ENCODE data around the gene GALM.
A peak's percentile ranks its signal among the peaks of the same experiment; 100 is the strongest.

The GALM gene

DNA sequence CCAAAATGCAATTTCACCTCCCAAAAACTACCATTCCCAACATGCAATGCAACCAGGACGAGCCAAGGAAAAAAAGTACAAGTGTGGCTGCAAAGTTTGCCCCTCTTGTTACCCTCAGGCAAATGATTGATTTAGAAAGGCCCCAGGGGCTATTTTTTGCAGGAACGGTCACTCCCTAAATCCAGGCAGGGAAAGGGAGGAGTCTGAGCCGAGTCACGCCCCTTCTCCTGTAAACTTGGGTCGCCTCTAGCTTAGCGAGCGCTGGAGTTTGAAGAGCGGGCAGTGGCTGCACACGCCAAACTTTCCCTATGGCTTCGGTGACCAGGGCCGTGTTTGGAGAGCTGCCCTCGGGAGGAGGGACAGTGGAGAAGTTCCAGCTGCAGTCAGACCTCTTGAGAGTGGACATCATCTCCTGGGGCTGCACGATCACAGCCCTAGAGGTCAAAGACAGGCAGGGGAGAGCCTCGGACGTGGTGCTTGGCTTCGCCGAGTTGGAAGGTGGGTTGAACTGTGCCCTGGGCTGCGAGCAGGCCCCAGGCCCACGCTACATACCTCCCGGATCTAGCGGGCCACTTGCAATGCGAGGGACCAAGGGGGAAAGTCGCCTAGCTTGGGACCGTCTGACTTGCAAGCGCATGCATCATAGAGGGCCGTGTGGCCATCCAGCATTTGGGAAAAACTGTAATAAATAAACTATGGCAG is at the start of gene GALM:
Gene GALM, plus strand, starts transcription at position 261 of the 702 bp plus-strand sequence. Its CDS starts 48 bp downstream, at position 309.
- TF ChIP-seq, protein P1, sequence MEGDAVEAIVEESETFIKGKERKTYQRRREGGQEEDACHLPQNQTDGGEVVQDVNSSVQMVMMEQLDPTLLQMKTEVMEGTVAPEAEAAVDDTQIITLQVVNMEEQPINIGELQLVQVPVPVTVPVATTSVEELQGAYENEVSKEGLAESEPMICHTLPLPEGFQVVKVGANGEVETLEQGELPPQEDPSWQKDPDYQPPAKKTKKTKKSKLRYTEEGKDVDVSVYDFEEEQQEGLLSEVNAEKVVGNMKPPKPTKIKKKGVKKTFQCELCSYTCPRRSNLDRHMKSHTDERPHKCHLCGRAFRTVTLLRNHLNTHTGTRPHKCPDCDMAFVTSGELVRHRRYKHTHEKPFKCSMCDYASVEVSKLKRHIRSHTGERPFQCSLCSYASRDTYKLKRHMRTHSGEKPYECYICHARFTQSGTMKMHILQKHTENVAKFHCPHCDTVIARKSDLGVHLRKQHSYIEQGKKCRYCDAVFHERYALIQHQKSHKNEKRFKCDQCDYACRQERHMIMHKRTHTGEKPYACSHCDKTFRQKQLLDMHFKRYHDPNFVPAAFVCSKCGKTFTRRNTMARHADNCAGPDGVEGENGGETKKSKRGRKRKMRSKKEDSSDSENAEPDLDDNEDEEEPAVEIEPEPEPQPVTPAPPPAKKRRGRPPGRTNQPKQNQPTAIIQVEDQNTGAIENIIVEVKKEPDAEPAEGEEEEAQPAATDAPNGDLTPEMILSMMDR (IDR thresholded peaks at IDR 0.05; ENCODE audit: borderline replicate concordance, control extremely low read depth, extremely low read depth, insufficient read depth, missing control alignments): no peak
- in situ Hi-C loops (cut with MboI; ENCODE audit: low sequenced_read_pairs, unreplicated experiment): no loop called here
- peak; percentile 48 for DNase-seq (ENCODE audit: low spot score)

DNA sequence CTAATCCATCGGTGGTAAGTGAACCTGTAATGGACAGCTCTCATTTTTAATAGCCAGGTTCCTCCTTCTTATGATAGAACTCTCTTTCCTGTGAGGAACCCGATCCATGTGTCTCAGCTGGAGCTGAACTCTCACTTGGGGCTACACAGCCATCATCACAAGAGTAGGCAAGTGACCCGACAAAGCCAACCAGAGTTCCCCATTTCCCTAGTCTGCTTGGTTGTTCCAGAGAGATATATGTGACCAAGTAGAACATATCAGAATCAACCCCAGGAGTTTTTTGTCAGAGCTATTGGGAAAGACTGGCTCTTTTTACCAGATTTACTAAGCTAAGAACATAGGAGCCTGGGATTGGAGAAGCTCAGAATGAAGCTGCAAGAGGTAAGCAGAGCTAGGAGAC is 48.6 kb upstream of the GALM start:
- no peak for DNase-seq (ENCODE audit: low spot score)
- in situ Hi-C loops (cut with MboI; ENCODE audit: low sequenced_read_pairs, unreplicated experiment): no loop called here
- TF ChIP-seq, protein P1 (IDR thresholded peaks at IDR 0.05; ENCODE audit: borderline replicate concordance, control extremely low read depth, extremely low read depth, insufficient read depth, missing control alignments): no peak

DNA sequence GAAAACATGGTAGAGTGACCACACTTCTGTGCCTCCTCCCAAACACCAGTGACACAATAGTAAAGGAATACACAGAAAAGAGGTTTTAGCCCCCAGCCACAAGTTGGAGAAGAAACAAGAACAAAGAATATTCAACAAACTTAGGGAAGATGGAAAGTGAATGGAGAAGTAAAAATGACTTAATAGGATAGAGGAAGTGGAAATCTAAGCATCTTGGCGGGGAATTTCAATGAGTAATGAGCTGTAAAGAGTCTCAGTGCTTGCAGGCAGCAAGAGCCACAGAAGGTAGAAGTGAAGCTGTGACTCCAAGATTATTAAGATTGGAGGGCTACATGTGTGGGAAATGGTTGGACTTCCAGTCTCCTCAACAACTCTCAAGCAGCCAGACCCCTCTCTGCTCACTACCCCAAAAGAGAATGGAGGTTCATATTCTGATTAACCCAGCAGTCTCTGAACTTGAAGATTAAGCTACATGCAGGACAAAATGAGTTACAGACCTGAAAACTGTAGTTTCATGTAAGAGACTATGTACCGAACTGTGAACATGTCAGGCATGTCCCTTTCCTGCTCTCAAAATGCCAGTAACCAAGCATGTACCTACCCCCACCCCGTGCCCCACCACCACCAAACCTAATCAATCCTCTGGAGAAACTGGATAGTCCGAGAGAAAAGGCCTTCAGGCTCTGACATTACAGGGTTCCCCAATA is 46.3 kb upstream of the GALM start:
- in situ Hi-C loops (cut with MboI; ENCODE audit: low sequenced_read_pairs, unreplicated experiment): no loop called here
- DNase-seq (ENCODE audit: low spot score): peak; percentile 55

DNA sequence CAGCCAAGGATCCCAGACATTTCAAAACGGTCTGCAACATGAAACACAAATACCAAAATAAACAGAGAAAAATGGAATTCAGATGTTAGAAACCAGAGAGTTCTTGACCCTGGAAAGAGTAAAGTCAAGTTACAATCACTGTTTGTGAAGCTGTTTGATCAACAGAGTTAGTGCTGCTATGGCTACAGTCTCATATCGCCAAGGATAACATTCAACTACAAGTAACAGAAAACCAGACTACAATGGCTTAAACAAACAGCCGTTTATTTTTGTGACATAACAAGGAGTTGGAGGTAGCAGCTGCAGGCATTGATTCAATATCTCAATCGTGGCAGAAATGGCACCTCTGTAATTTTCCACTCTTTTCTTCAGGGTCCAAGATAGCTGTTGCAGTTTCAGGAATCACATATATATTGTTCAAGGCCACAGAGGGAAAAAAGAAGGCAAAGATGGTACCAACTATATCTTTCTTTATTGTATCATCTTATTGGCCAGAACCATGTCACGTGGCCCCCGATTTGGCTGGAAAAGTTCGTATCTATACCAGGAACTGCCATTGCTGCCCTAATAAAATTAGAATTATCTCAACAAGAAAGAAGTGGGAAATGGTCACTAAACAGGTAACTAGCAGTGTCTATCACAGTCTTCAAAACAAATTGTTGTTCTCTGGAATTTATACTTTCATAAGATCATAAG is 45.5 kb upstream of the GALM start:
- in situ Hi-C loops (cut with MboI; ENCODE audit: low sequenced_read_pairs, unreplicated experiment): no loop called here
- no peak for DNase-seq (ENCODE audit: low spot score)
- TF ChIP-seq, protein P1 (IDR thresholded peaks at IDR 0.05; ENCODE audit: borderline replicate concordance, control extremely low read depth, extremely low read depth, insufficient read depth, missing control alignments): no peak

More for the DNA sequence above, 46.3 kb upstream of the GALM start:
- TF ChIP-seq, protein P1 (IDR thresholded peaks at IDR 0.05; ENCODE audit: borderline replicate concordance, control extremely low read depth, extremely low read depth, insufficient read depth, missing control alignments): no peak

DNA sequence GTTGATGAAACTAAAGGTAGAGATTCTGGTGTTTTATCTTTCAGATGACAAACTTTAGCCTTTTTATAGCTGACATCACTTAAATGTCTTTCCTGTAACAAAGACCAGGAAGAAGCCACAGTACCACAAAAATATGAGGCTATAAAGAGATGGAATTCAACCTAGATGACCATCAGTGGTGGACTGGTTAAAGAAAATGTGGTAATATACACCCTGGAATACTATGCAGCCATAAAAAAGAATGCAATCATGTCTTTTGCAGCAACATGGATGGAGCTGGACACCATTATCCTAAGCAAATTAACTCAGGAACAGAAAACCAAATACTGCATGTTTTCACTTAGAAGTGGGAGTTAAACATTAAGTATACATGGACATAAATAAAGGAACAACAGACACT is 44.9 kb upstream of the GALM start:
- TF ChIP-seq, protein P1 (IDR thresholded peaks at IDR 0.05; ENCODE audit: borderline replicate concordance, control extremely low read depth, extremely low read depth, insufficient read depth, missing control alignments): no peak
- DNase-seq (ENCODE audit: low spot score): no peak
- in situ Hi-C loops (cut with MboI; ENCODE audit: low sequenced_read_pairs, unreplicated experiment): no loop called here

DNA sequence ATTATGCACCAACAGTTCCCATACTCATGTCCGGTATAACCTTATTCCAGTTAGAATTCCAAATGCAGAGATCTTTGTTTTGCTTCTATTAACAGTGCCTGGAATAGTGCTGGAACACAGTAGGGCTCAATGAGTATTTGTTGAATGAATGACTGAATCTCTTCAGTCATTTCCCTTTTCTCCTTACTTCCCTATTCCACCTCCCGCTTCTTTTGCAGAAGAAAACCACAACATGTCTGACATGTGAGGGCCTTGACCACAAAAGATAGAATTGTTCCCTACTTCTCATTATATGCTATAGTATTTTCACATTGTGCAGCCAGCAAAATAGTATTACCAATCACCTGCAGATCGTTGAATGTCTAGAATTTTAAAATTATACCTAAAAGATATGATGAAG is 43.7 kb upstream of the GALM start:
- in situ Hi-C loops (cut with MboI; ENCODE audit: low sequenced_read_pairs, unreplicated experiment): no loop called here
- TF ChIP-seq, protein P1 (IDR thresholded peaks at IDR 0.05; ENCODE audit: borderline replicate concordance, control extremely low read depth, extremely low read depth, insufficient read depth, missing control alignments): no peak
- DNase-seq (ENCODE audit: low spot score): no peak
